Renal pelvis (tissue), 4 donors: ENCODE measurements around the gene TP53BP2. TPM values are rescaled to one million over a fixed set of nuclear protein-coding genes. Genes with fewer than 3 reads are reported as not detected.

ENCODE experiments used
- DNase-seq: peaks from one replicate; pipeline ENCODE4 v3.0.0-alpha.2; 2013
- polyA plus RNA-seq, 3 donors: library from polyadenylated mRNA; unstranded; fragments of 120-200 nt; gene quantifications; one replicate each; pipeline ENCODE4 v1.2.1, GENCODE V29; 2013; ENCODE audit not compliant: insufficient read length in 3 of 3

Gene TP53BP2
- polyA plus RNA-seq, 3 donors = 46.0 to 55.1 (median 53.3) TPM

- no peak for DNase-seq
Observed at GRCh38 chr1:223770621-223771315, 75.0 kb downstream of the TP53BP2 start.

- DNase-seq = no peak
Observed at GRCh38 chr1:223765719-223766340, 79.9 kb downstream of the TP53BP2 start.

- no peak for DNase-seq
Observed at GRCh38 chr1:223765036-223765718, 80.6 kb downstream of the TP53BP2 start.

GRCh38 chr1:223763881-223764280, 81.9 kb downstream of the TP53BP2 start:
- DNase-seq = no peak

GRCh38 chr1:223763251-223763650, 82.5 kb downstream of the TP53BP2 start:
- DNase-seq = peak; percentile 57

- no peak for DNase-seq
Observed at GRCh38 chr1:223761411-223761810, 84.3 kb downstream of the TP53BP2 start.

GRCh38 chr1:223760833-223761232, 84.9 kb downstream of the TP53BP2 start:
- no peak for DNase-seq

GRCh38 chr1:223759273-223759672, 86.5 kb downstream of the TP53BP2 start:
- no peak for DNase-seq

- DNase-seq = no peak
Observed at GRCh38 chr1:223758734-223759133, 87.0 kb downstream of the TP53BP2 start.

- no peak for DNase-seq
Observed at GRCh38 chr1:223756806-223757700, 88.7 kb downstream of the TP53BP2 start.

GRCh38 chr1:223755992-223756775, 89.6 kb downstream of the TP53BP2 start:
- no peak for DNase-seq

- no peak for DNase-seq
Observed at GRCh38 chr1:223755432-223755792, 90.3 kb downstream of the TP53BP2 start.

- no peak for DNase-seq
Observed at GRCh38 chr1:223754681-223755431, 90.9 kb downstream of the TP53BP2 start.

GRCh38 chr1:223752721-223753515, 92.8 kb downstream of the TP53BP2 start:
- no peak for DNase-seq

- DNase-seq = no peak
Observed at GRCh38 chr1:223751696-223752095, 94.1 kb downstream of the TP53BP2 start.

- no peak for DNase-seq
Observed at GRCh38 chr1:223750730-223751570, 94.8 kb downstream of the TP53BP2 start.

GRCh38 chr1:223748773-223749733, 96.7 kb downstream of the TP53BP2 start:
- DNase-seq = no peak

GRCh38 chr1:223748405-223748772, 97.4 kb downstream of the TP53BP2 start:
- no peak for DNase-seq
